GM18511 (cell line): ENCODE data around the gene DYNC2H1.

ENCODE experiments used
- ATAC-seq: cut with Tn5 transposase; IDR thresholded peaks from one replicate; pipeline ENCODE4 v1.9.1; 2021; ENCODE audit warnings: mild to moderate bottlenecking, moderate library complexity; ENCODE audit not compliant: unreplicated experiment

DYNC2H1 gene

GRCh38 chr11:103525069-103525468, 415.8 kb downstream of the DYNC2H1 start:
- ATAC-seq = no peak

GRCh38 chr11:103528046-103528445, 418.8 kb downstream of the DYNC2H1 start:
- no peak for ATAC-seq

- ATAC-seq = no peak
Measured at GRCh38 chr11:103528596-103528995, 419.4 kb downstream of the DYNC2H1 start.

- no peak for ATAC-seq
Measured at GRCh38 chr11:103529181-103529684, 420.0 kb downstream of the DYNC2H1 start.
